ENCODE results near the gene ENTPD8. TPM values are rescaled to one million over a fixed set of nuclear protein-coding genes. Genes with fewer than 3 reads are reported as not detected.
A peak's percentile ranks its signal among the peaks of the same experiment; 100 is the strongest.

ENTPD8 gene
- total and polyA plus RNA-seq, 2 of the 13 experiments (the other 11 are each of a cell fraction or from before 2014, with no cell fraction given) = 0.26 to 0.44 TPM

DNA sequence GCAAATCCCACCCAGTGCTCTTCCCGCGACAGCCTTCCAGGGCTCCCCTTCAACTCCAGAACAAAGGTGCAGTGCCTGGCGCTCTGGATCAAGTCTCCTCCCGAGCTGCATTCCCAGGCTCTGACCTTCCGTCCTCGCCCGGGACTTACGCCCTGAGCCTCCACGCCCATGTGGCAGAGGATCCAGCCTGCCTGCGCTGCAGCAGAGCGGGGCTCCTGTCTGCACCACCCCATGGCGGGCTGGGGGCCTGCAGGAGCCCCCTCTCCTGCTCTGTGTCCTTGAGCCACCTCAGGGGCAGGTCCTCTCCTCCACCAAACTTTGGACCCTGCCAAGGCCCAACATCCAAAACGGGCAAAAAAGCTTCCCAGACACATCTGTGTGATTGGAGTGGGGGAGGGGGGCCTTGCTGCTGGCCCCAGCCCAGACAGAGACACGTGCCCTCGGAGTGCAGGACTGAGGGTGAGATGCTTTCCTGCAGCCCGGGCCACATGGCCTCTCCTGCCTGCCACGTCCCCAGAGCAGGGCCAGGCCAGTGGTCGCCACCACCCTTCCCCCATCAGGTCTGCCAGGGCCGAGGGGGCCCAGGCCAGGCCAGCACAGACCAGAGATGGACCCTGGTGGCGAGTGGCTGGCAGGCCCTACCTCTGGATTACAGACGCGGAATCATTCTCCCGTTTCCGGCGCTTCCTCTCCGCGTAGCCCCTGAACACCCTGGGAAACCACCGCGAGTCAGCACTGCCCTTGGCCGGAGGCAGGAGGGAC, 13.6 kb upstream of the ENTPD8 start (continued):
- TF ChIP-seq, protein P1, sequence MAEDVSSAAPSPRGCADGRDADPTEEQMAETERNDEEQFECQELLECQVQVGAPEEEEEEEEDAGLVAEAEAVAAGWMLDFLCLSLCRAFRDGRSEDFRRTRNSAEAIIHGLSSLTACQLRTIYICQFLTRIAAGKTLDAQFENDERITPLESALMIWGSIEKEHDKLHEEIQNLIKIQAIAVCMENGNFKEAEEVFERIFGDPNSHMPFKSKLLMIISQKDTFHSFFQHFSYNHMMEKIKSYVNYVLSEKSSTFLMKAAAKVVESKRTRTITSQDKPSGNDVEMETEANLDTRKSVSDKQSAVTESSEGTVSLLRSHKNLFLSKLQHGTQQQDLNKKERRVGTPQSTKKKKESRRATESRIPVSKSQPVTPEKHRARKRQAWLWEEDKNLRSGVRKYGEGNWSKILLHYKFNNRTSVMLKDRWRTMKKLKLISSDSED (CRISPR knock-in tag; IDR thresholded peaks at IDR 0.05) = peak; percentile 68; the same call in 1 of the 2 replicates
- TF ChIP-seq, protein P2, sequence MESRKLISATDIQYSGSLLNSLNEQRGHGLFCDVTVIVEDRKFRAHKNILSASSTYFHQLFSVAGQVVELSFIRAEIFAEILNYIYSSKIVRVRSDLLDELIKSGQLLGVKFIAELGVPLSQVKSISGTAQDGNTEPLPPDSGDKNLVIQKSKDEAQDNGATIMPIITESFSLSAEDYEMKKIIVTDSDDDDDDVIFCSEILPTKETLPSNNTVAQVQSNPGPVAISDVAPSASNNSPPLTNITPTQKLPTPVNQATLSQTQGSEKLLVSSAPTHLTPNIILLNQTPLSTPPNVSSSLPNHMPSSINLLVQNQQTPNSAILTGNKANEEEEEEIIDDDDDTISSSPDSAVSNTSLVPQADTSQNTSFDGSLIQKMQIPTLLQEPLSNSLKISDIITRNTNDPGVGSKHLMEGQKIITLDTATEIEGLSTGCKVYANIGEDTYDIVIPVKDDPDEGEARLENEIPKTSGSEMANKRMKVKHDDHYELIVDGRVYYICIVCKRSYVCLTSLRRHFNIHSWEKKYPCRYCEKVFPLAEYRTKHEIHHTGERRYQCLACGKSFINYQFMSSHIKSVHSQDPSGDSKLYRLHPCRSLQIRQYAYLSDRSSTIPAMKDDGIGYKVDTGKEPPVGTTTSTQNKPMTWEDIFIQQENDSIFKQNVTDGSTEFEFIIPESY (CRISPR knock-in tag; IDR thresholded peaks at IDR 0.05) = peak; percentile 90
- no peak for TF ChIP-seq ZNF530 (CRISPR knock-in tag; IDR thresholded peaks at IDR 0.05; ENCODE audit: low read depth)
- peak; percentile 90; the same call in 1 of the 2 replicates for TF ChIP-seq ZBTB7A (CRISPR knock-in tag; IDR thresholded peaks at IDR 0.05)
- no peak for TF ChIP-seq RBM22 (optimal IDR thresholded peaks at IDR 0.05; ENCODE audit: low read length)
- 0 out of 2 replicates have a peak, but pooled peaks have one; percentile 37 for TF ChIP-seq RBAK (CRISPR knock-in tag; IDR thresholded peaks at IDR 0.05)
- peak; percentile 84 for TF ChIP-seq KLF9 (CRISPR knock-in tag; IDR thresholded peaks at IDR 0.05; ENCODE audit: low read depth)
- TF ChIP-seq ZNF335 (CRISPR knock-in tag; IDR thresholded peaks at IDR 0.05) = peak; percentile 68; the same call in 1 of the 2 replicates
- peak; percentile 90 for TF ChIP-seq GATAD2A (CRISPR knock-in tag; IDR thresholded peaks at IDR 0.05)
- peak; percentile 44; the same call in 1 of the 2 replicates for TF ChIP-seq KDM1A (CRISPR knock-in tag; IDR thresholded peaks at IDR 0.05)
- TF ChIP-seq ZNF441 (CRISPR knock-in tag; IDR thresholded peaks at IDR 0.05; ENCODE audit: borderline replicate concordance) = peak; percentile 90; the same call in 1 of the 2 replicates
- peak; percentile 95 for TF ChIP-seq MXD4 (CRISPR knock-in tag; IDR thresholded peaks at IDR 0.05)
- TF ChIP-seq HNRNPLL (IDR thresholded peaks at IDR 0.05; ENCODE audit: low read depth, low read length, poor library complexity, severe bottlenecking) = peak; percentile 62
- TF ChIP-seq ZNF781 (CRISPR knock-in tag; IDR thresholded peaks at IDR 0.05; ENCODE audit: borderline replicate concordance, not compliant biosample characterization) = peak; percentile 84
- TF ChIP-seq ZKSCAN8 (CRISPR knock-in tag; IDR thresholded peaks at IDR 0.05; ENCODE audit: borderline replicate concordance) = peak; percentile 44; the same call in 1 of the 2 replicates
- no peak for TF ChIP-seq MTF2 (CRISPR knock-in tag; IDR thresholded peaks at IDR 0.05; ENCODE audit: borderline replicate concordance)
- TF ChIP-seq, protein P3, sequence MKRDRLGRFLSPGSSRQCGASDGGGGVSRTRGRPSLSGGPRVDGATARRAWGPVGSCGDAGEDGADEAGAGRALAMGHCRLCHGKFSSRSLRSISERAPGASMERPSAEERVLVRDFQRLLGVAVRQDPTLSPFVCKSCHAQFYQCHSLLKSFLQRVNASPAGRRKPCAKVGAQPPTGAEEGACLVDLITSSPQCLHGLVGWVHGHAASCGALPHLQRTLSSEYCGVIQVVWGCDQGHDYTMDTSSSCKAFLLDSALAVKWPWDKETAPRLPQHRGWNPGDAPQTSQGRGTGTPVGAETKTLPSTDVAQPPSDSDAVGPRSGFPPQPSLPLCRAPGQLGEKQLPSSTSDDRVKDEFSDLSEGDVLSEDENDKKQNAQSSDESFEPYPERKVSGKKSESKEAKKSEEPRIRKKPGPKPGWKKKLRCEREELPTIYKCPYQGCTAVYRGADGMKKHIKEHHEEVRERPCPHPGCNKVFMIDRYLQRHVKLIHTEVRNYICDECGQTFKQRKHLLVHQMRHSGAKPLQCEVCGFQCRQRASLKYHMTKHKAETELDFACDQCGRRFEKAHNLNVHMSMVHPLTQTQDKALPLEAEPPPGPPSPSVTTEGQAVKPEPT (CRISPR knock-in tag; IDR thresholded peaks at IDR 0.05; ENCODE audit: low read depth) = peak; percentile 88
- peak; percentile 93 for TF ChIP-seq KDM6A (CRISPR knock-in tag; IDR thresholded peaks at IDR 0.05; ENCODE audit: low read depth)
- TF ChIP-seq, protein P4, sequence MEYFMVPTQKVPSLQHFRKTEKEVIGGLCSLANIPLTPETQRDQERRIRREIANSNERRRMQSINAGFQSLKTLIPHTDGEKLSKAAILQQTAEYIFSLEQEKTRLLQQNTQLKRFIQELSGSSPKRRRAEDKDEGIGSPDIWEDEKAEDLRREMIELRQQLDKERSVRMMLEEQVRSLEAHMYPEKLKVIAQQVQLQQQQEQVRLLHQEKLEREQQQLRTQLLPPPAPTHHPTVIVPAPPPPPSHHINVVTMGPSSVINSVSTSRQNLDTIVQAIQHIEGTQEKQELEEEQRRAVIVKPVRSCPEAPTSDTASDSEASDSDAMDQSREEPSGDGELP (IDR thresholded peaks at IDR 0.05; ENCODE audit: borderline replicate concordance, low read depth) = peak; percentile 80
- TF ChIP-seq KLF15 (CRISPR knock-in tag; IDR thresholded peaks at IDR 0.05; ENCODE audit: borderline replicate concordance) = peak; percentile 71; the same call in 1 of the 2 replicates
- TF ChIP-seq, protein P5, sequence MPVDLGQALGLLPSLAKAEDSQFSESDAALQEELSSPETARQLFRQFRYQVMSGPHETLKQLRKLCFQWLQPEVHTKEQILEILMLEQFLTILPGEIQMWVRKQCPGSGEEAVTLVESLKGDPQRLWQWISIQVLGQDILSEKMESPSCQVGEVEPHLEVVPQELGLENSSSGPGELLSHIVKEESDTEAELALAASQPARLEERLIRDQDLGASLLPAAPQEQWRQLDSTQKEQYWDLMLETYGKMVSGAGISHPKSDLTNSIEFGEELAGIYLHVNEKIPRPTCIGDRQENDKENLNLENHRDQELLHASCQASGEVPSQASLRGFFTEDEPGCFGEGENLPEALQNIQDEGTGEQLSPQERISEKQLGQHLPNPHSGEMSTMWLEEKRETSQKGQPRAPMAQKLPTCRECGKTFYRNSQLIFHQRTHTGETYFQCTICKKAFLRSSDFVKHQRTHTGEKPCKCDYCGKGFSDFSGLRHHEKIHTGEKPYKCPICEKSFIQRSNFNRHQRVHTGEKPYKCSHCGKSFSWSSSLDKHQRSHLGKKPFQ (CRISPR knock-in tag; IDR thresholded peaks at IDR 0.05; ENCODE audit: insufficient replicate concordance) = peak; percentile 68
- TF ChIP-seq ZNF598 (CRISPR knock-in tag; IDR thresholded peaks at IDR 0.05; ENCODE audit: borderline replicate concordance) = peak; percentile 66
